Body of pancreas (tissue), 4 donors: ENCODE measurements around the gene F8.

Experiments
- CTCF ChIP-seq, 7 experiments: fragments of 450-650 bp in 4 of 7; fragments of 200-600 bp in 3 of 7; sonication (generic) in 3 of 7; IDR thresholded peaks; one replicate each; pipeline ENCODE4 v1.5.1; 2016 to 2019; ENCODE audit warnings: antibody characterized with exemption in 7 of 7
- POLR2A ChIP-seq, 3 donors: fragments of 450-650 bp; IDR thresholded peaks; one replicate each; pipeline ENCODE4 v1.6.1; 2016; ENCODE audit warnings: antibody characterized with exemption in 3 of 3, mild to moderate bottlenecking in 2 of 3

GRCh38 chrX:155022585-155022984 is at the start of gene F8:
- TF ChIP-seq CTCF (IDR thresholded peaks at IDR 0.05) (no peak), POLR2A (IDR thresholded peaks at IDR 0.05) (peak in 1 of 3 donors; percentile 37)
